KG1 (cell line): ENCODE results near the gene KRT7.
"Not testable (repeated sequence)": the region's sequence is repeated elsewhere in the genome, so short reads cannot be mapped to it uniquely, and the experiment has no call there.

ENCODE experiments used
- DNase-seq: peaks from one replicate; lab custom pipeline; 2025; lab: John Stamatoyannopoulos, UW

The KRT7 gene

GRCh38 chr12:52278575-52279421, 45.8 kb downstream of the KRT7 start:
- no peak for DNase-seq

- DNase-seq = no peak
Measured at GRCh38 chr12:52279422-52280318, 46.6 kb downstream of the KRT7 start.

GRCh38 chr12:52280319-52280795, 47.3 kb downstream of the KRT7 start:
- no peak for DNase-seq

GRCh38 chr12:52280796-52281560, 47.9 kb downstream of the KRT7 start:
- DNase-seq = no peak

GRCh38 chr12:52284562-52285171, 51.6 kb downstream of the KRT7 start:
- DNase-seq = no peak

GRCh38 chr12:52285172-52285745, 52.2 kb downstream of the KRT7 start:
- DNase-seq = no peak

- DNase-seq = no peak
Measured at GRCh38 chr12:52285851-52286530, 52.9 kb downstream of the KRT7 start.

- DNase-seq = not testable (repeated sequence)
Measured at GRCh38 chr12:52286857-52287785, 54.1 kb downstream of the KRT7 start.

- DNase-seq = not testable (repeated sequence)
Measured at GRCh38 chr12:52287816-52288805, 55.1 kb downstream of the KRT7 start.

- DNase-seq = not testable (repeated sequence)
Measured at GRCh38 chr12:52290483-52291134, 57.6 kb downstream of the KRT7 start.

- DNase-seq = no peak
Measured at GRCh38 chr12:52291267-52291935, 58.4 kb downstream of the KRT7 start, which contains the start of gene KRT81. TSS of gene KRT81 (minus strand) at chr12:52291534. CDS start at chr12:52291465, 69 bp downstream.

- no peak for DNase-seq
Measured at GRCh38 chr12:52293926-52294325, 60.9 kb downstream of the KRT7 start.

GRCh38 chr12:52294803-52295202, 61.8 kb downstream of the KRT7 start:
- no peak for DNase-seq

GRCh38 chr12:52295663-52296062, 62.6 kb downstream of the KRT7 start:
- DNase-seq = no peak

GRCh38 chr12:52296572-52297215, 63.7 kb downstream of the KRT7 start:
- no peak for DNase-seq
